ENCODE data around the gene LHFPL3. TPM values are rescaled to one million over a fixed set of nuclear protein-coding genes. Genes with fewer than 3 reads are reported as not detected.

Gene LHFPL3
- total RNA-seq, 2 experiments from 2014 or later = not detected

DNA sequence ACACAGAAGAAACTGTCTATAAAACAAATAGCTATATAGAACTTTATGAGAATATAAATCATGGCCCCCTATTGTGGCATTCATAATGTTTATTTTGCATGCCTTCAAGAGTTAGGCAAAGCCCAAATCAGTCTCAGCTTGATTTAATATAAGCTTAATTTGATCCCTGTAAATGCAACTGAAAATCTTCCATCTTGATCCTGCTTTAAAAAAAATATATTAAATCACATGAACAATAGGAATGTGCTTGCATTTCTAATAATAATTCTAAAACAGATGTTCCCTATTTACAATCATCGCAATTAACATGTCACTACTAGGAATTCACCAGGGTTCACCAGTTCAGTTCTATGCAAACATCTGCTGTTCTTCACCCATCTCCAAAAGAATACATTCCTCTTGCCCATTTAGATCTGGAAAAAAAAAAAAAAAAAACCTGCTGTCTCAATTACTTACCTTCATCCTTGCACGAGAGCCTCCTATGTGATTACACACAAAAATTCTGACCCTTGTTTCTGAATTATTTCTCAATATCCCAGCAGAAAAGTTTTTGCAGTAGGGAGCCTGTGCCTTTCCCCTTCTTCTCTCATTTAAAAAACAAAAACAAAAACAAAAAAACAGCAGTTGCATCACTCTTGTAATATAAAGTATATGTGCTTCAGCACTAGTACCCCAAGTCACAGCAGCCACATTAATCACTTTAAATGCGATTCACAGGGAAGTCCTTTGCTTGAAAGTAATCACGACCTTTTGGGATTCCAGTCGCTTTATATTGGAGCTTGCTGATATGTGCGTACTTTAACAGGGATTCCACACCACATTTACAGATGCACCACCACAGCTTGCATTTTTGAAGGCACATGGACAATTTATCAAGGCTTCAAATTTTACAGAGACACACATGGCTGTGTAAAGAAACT is 490.8 kb downstream of the LHFPL3 start:
- ChIA-PET CTCF (ENCODE audit: unreplicated experiment) (no interaction called here), POLR2A (interaction anchor here (0.6 to 0.7 kb wide), 3 partner anchors 123 to 598 kb away, joined by 3 to 6 read pairs (median 4); no protein-coding TSS in a partner anchor)
- Histone ChIP-seq H3K4me1 (ENCODE audit: insufficient read depth, low read length, poor library complexity, severe bottlenecking) (no peaks in the 10 kb centered on the region), H4K20me1 (ENCODE audit: insufficient read depth, low read length) (no peaks in the 10 kb centered on the region), H3K9me3 (ENCODE audit: low read length) (no peaks in the 10 kb centered on the region), H2AFZ (ENCODE audit: low read length) (no peak overlapping the region), H3K4me3 (ENCODE audit: low read depth, low read length, poor library complexity, severe bottlenecking) (no peak overlapping the region), H3K36me3 (ENCODE audit: insufficient read depth, low read length) (no peaks in the 10 kb centered on the region), H3K4me2 (ENCODE audit: low read length) (no peak overlapping the region), H3K9me2 (ENCODE audit: insufficient read depth, low read length) (no peaks in the 10 kb centered on the region), H3K79me2 (ENCODE audit: insufficient read depth, low read depth, low read length) (no peaks in the 10 kb centered on the region), H3K27ac (ENCODE audit: low read depth, low read length, poor library complexity, severe bottlenecking) (no peak overlapping the region)
- no TSS peak for BruUV-seq (replicated peaks)
- intact Hi-C loops (cut with micrococcal nuclease; ENCODE audit: unreplicated experiment) = no loop called here
- TF ChIP-seq EZH2phosphoT487 (IDR thresholded peaks at IDR 0.05; ENCODE audit: borderline replicate concordance, low read depth, low read length) = no peak
- TF ChIP-seq CTCF (conservative IDR thresholded peaks at IDR 0.05; ENCODE audit: low read length) = no peak
- DNase-seq (ENCODE audit: low spot score) = no peak

DNA sequence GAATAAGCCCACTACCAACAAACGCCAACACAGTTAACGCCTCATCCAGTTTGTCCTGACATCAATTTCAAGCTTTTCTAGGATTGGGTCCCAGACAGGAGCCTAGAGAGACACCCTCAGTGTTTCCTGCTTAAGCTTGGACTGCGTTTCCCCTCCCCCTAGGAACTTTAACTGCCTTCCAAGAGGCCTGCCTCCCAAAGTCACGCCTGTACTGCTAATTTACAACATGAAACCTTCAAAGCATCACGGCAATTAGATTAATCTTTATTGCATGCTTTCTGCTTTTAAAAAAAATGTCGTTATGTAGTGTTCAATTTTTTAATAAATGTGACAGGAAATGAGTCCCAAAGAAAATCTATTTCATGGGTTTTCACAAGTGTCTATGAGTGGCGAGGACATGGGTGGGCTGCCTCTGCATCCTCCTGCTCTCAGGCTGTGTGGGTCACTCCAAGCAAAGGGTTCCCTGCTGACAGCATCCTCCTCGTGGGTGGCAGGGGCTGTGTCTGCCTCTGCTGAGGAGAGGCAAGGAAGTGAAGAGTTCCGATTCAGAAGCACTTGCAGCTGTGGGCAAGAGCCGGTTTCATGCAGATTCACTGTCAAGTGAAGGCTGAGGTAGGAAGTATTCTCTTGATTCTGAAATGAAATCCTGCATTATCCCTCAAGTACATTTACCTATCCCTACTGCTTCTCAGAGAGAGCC is 492.6 kb downstream of the LHFPL3 start:
- H3K9me3 ChIP-seq (ENCODE audit: low read length) = no peaks in the 10 kb centered on the region
- H3K36me3 ChIP-seq (ENCODE audit: insufficient read depth, low read length) = no peaks in the 10 kb centered on the region
- intact Hi-C loops (cut with micrococcal nuclease; ENCODE audit: unreplicated experiment) = no loop called here
- H3K4me3 ChIP-seq (ENCODE audit: low read depth, low read length, poor library complexity, severe bottlenecking) = no peak overlapping the region
- CTCF ChIA-PET (ENCODE audit: unreplicated experiment) = no interaction called here
- no peak overlapping the region for H2AFZ ChIP-seq (ENCODE audit: low read length)
- H3K9me2 ChIP-seq (ENCODE audit: insufficient read depth, low read length) = no peaks in the 10 kb centered on the region
- no peak overlapping the region for H3K4me2 ChIP-seq (ENCODE audit: low read length)
- H3K27ac ChIP-seq (ENCODE audit: low read depth, low read length, poor library complexity, severe bottlenecking) = no peak overlapping the region
- no peak for DNase-seq (ENCODE audit: low spot score)
- no TSS peak for BruUV-seq (replicated peaks)
- H3K4me1 ChIP-seq (ENCODE audit: insufficient read depth, low read length, poor library complexity, severe bottlenecking) = no peaks in the 10 kb centered on the region
- POLR2A ChIA-PET = no interaction called here
- no peaks in the 10 kb centered on the region for H3K79me2 ChIP-seq (ENCODE audit: insufficient read depth, low read depth, low read length)
- TF ChIP-seq EZH2phosphoT487 (IDR thresholded peaks at IDR 0.05; ENCODE audit: borderline replicate concordance, low read depth, low read length) = no peak
- no peak for TF ChIP-seq CTCF (conservative IDR thresholded peaks at IDR 0.05; ENCODE audit: low read length)
- no peaks in the 10 kb centered on the region for H4K20me1 ChIP-seq (ENCODE audit: insufficient read depth, low read length)

Measured in OCI-LY7 (cell line).